ENCODE data around the gene ZNF580.

The ZNF580 gene

DNA sequence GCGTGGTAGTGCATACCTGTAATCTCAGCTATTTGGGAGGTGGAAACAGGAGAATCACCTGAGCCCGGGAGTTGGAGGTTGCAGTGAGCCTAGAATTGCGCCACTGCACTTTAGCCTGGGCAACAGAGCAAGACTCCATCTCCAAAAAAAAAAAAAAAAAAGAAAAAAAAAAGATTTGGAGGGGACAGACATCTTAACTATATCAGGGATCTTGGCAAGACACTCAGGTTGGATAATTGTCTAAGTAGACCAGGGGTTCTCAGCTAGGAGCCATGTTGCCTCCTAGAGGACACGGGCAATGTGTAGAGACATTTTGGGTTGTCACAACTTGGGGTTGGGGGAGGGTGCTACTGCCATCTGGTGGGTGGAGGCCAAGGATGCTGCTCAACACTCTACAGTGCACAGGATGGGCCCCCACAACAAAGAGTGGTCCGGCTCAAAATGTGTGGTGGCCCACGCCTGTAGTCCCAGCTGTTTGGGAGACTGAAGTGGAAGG is 1.9 kb upstream of the ZNF580 start (continued):
- TF ChIP-seq ZBTB10 (tag by site-specific recombination; IDR thresholded peaks at IDR 0.05) (peak; percentile 39; the same call in 1 of the 2 replicates), ZNF175 (tag by site-specific recombination; IDR thresholded peaks at IDR 0.05) (no peak), ZNF510 (tag by site-specific recombination; IDR thresholded peaks at IDR 0.05; ENCODE audit: insufficient replicate concordance) (no peak), ZNF558 (tag by site-specific recombination; IDR thresholded peaks at IDR 0.05) (no peak), MZF1 (tag by site-specific recombination; IDR thresholded peaks at IDR 0.05; ENCODE audit: borderline replicate concordance) (peak; percentile 25; the same call in 1 of the 2 replicates), GLI2 (tag by site-specific recombination; IDR thresholded peaks at IDR 0.05; ENCODE audit: borderline replicate concordance, low read depth) (no peak), RBAK (tag by site-specific recombination; IDR thresholded peaks at IDR 0.05) (no peak), ZNF433 (tag by site-specific recombination; IDR thresholded peaks at IDR 0.05; ENCODE audit: low read depth) (no peak), ZNF654 (tag by site-specific recombination; IDR thresholded peaks at IDR 0.05; ENCODE audit: low read depth) (peak; percentile 36), ZNF335 (tag by site-specific recombination; conservative IDR thresholded peaks at IDR 0.05) (peak; percentile 48), ZNF394 (tag by site-specific recombination; IDR thresholded peaks at IDR 0.05; ENCODE audit: borderline replicate concordance) (no peak), ZNF514 (tag by site-specific recombination; IDR thresholded peaks at IDR 0.05) (no peak), ZNF621 (tag by site-specific recombination; IDR thresholded peaks at IDR 0.05) (no peak), CTCF (tag by site-specific recombination; IDR thresholded peaks at IDR 0.05) (peak; percentile 88), ZNF777 (tag by site-specific recombination; IDR thresholded peaks at IDR 0.05; ENCODE audit: borderline replicate concordance) (no peak), SP2 (tag by site-specific recombination; IDR thresholded peaks at IDR 0.05) (no peak), ZNF266 (tag by site-specific recombination; IDR thresholded peaks at IDR 0.05; ENCODE audit: low read depth) (no peak), ZSCAN23 (tag by site-specific recombination; IDR thresholded peaks at IDR 0.05) (no peak), ZSCAN16 (tag by site-specific recombination; IDR thresholded peaks at IDR 0.05) (no peak), BCL6B (tag by site-specific recombination; IDR thresholded peaks at IDR 0.05) (no peak)
- TF ChIP-seq, protein P1, sequence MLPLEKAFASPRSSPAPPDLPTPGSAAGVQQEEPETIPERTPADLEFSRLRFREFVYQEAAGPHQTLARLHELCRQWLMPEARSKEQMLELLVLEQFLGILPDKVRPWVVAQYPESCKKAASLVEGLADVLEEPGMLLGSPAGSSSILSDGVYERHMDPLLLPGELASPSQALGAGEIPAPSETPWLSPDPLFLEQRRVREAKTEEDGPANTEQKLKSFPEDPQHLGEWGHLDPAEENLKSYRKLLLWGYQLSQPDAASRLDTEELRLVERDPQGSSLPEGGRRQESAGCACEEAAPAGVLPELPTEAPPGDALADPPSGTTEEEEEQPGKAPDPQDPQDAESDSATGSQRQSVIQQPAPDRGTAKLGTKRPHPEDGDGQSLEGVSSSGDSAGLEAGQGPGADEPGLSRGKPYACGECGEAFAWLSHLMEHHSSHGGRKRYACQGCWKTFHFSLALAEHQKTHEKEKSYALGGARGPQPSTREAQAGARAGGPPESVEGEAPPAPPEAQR (tag by site-specific recombination; IDR thresholded peaks at IDR 0.05), result no peak
- TF ChIP-seq, protein P2, sequence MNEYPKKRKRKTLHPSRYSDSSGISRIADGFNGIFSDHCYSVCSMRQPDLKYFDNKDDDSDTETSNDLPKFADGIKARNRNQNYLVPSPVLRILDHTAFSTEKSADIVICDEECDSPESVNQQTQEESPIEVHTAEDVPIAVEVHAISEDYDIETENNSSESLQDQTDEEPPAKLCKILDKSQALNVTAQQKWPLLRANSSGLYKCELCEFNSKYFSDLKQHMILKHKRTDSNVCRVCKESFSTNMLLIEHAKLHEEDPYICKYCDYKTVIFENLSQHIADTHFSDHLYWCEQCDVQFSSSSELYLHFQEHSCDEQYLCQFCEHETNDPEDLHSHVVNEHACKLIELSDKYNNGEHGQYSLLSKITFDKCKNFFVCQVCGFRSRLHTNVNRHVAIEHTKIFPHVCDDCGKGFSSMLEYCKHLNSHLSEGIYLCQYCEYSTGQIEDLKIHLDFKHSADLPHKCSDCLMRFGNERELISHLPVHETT (tag by site-specific recombination; IDR thresholded peaks at IDR 0.05), result 0 out of 2 replicates have a peak, but pooled peaks have one; percentile 25
- TF ChIP-seq, protein P3, sequence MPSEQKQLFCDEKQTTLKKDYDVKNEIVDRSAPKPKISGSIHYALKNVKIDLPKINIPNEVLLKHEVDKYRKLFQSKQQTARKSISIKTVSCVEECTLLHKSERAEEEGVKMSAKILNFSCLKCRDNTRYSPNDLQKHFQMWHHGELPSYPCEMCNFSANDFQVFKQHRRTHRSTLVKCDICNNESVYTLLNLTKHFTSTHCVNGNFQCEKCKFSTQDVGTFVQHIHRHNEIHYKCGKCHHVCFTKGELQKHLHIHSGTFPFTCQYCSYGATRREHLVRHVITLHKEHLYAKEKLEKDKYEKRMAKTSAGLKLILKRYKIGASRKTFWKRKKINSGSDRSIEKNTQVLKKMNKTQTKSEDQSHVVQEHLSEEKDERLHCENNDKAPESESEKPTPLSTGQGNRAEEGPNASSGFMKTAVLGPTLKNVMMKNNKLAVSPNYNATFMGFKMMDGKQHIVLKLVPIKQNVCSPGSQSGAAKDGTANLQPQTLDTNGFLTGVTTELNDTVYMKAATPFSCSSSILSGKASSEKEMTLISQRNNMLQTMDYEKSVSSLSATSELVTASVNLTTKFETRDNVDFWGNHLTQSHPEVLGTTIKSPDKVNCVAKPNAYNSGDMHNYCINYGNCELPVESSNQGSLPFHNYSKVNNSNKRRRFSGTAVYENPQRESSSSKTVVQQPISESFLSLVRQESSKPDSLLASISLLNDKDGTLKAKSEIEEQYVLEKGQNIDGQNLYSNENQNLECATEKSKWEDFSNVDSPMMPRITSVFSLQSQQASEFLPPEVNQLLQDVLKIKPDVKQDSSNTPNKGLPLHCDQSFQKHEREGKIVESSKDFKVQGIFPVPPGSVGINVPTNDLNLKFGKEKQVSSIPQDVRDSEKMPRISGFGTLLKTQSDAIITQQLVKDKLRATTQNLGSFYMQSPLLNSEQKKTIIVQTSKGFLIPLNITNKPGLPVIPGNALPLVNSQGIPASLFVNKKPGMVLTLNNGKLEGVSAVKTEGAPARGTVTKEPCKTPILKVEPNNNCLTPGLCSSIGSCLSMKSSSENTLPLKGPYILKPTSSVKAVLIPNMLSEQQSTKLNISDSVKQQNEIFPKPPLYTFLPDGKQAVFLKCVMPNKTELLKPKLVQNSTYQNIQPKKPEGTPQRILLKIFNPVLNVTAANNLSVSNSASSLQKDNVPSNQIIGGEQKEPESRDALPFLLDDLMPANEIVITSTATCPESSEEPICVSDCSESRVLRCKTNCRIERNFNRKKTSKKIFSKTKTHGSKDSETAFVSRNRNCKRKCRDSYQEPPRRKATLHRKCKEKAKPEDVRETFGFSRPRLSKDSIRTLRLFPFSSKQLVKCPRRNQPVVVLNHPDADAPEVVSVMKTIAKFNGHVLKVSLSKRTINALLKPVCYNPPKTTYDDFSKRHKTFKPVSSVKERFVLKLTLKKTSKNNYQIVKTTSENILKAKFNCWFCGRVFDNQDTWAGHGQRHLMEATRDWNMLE (tag by site-specific recombination; conservative IDR thresholded peaks at IDR 0.05; ENCODE audit: low read depth), result peak; percentile 73
- TF ChIP-seq, protein P4, sequence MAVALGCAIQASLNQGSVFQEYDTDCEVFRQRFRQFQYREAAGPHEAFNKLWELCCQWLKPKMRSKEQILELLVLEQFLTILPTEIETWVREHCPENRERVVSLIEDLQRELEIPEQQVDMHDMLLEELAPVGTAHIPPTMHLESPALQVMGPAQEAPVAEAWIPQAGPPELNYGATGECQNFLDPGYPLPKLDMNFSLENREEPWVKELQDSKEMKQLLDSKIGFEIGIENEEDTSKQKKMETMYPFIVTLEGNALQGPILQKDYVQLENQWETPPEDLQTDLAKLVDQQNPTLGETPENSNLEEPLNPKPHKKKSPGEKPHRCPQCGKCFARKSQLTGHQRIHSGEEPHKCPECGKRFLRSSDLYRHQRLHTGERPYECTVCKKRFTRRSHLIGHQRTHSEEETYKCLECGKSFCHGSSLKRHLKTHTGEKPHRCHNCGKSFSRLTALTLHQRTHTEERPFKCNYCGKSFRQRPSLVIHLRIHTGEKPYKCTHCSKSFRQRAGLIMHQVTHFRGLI (tag by site-specific recombination; IDR thresholded peaks at IDR 0.05), result no peak

Data from HEK293 (cell line).